ENCODE data around the gene SHB. TPM values are rescaled to one million over a fixed set of nuclear protein-coding genes. Genes with fewer than 3 reads are reported as not detected.

The SHB gene
- total RNA-seq, 1 experiment from 2014 or later, result 29.6 TPM

DNA sequence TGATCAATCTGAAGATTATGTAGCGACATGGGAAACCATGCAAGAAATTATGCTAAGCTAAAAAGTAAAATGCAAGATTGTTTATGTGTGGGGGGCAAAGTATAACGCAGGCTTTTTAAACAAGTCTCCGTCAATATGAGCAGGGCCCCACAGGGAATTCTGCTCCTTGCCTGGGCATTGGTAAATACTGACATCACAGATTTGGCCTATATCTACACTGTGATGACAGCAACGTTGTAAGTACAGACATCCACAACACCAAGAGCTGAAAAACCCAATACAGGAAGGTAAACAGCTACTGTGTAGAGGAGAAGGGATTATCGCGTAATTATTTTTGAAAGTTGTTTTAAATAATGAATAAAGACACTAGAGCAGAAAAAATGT, 90.6 kb downstream of the SHB start:
- H3K4me1 Mint-ChIP-seq (ENCODE audit: insufficient read depth, unreplicated experiment), result peaks cover 8% of the 10 kb centered on the region

DNA sequence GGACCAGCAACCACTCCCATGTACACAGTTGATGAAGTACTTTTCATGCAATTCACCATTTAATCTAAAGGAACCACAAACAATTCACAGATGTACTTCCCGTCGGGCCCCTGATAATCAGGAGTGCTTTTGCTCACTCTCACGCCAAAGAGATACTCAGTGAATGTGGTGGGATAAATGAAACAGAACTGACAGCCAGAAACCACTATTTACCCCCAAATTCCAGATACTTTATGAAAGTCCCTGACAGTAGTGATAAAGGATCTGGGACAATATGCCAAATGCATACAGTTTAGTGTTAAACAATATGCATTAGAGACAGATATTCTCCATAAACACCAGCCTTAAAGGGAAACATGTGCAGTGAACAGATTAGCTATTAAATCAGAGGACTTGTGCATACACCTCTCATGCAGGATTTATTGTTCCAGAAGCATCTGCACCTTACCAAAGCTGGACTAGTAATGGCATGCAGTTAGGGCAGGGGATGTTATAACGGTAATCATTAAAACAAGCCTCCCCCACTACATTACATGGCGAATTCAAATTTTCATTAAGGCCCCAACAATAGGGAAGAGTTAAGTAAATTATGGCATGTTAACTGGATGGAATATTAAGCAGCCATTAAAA, 91.1 kb downstream of the SHB start:
- H3K27ac Mint-ChIP-seq (ENCODE audit: low read depth, unreplicated experiment), result no peak overlapping the region
- CTCF ChIA-PET, result interaction anchor here (0.6 kb wide), 1 partner anchor 351 kb away, joined by 3 read pairs; no protein-coding TSS in a partner anchor

More for the DNA sequence above, 90.6 kb downstream of the SHB start:
- POLR2A ChIA-PET, result interaction anchor here (1.0 kb wide), 1 partner anchor 16 kb away, joined by 3 read pairs; no protein-coding TSS in a partner anchor
- TF ChIP-seq, protein P1, sequence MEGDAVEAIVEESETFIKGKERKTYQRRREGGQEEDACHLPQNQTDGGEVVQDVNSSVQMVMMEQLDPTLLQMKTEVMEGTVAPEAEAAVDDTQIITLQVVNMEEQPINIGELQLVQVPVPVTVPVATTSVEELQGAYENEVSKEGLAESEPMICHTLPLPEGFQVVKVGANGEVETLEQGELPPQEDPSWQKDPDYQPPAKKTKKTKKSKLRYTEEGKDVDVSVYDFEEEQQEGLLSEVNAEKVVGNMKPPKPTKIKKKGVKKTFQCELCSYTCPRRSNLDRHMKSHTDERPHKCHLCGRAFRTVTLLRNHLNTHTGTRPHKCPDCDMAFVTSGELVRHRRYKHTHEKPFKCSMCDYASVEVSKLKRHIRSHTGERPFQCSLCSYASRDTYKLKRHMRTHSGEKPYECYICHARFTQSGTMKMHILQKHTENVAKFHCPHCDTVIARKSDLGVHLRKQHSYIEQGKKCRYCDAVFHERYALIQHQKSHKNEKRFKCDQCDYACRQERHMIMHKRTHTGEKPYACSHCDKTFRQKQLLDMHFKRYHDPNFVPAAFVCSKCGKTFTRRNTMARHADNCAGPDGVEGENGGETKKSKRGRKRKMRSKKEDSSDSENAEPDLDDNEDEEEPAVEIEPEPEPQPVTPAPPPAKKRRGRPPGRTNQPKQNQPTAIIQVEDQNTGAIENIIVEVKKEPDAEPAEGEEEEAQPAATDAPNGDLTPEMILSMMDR (IDR thresholded peaks at IDR 0.05; ENCODE audit: unreplicated experiment), result no peak
- no peak overlapping the region for H3K4me3 Mint-ChIP-seq (ENCODE audit: unreplicated experiment)
- BruUV-seq (replicated peaks), result no TSS peak
- no peak for DNase-seq (ENCODE audit: unreplicated experiment)
- H3K27ac Mint-ChIP-seq (ENCODE audit: low read depth, unreplicated experiment), result no peak overlapping the region
- peaks cover 19% of the 10 kb centered on the region for H3K36me3 Mint-ChIP-seq (ENCODE audit: insufficient read depth, unreplicated experiment)
- intact Hi-C loops (cut with micrococcal nuclease), result no loop called here
- H3K27me3 Mint-ChIP-seq (ENCODE audit: insufficient read depth, unreplicated experiment), result no peaks in the 10 kb centered on the region
- H3K9me3 Mint-ChIP-seq (ENCODE audit: unreplicated experiment), result no peaks in the 10 kb centered on the region
- CTCF ChIA-PET, result interaction anchor here (0.7 kb wide), 1 partner anchor 18 kb away, joined by 3 read pairs; no protein-coding TSS in a partner anchor

DNA sequence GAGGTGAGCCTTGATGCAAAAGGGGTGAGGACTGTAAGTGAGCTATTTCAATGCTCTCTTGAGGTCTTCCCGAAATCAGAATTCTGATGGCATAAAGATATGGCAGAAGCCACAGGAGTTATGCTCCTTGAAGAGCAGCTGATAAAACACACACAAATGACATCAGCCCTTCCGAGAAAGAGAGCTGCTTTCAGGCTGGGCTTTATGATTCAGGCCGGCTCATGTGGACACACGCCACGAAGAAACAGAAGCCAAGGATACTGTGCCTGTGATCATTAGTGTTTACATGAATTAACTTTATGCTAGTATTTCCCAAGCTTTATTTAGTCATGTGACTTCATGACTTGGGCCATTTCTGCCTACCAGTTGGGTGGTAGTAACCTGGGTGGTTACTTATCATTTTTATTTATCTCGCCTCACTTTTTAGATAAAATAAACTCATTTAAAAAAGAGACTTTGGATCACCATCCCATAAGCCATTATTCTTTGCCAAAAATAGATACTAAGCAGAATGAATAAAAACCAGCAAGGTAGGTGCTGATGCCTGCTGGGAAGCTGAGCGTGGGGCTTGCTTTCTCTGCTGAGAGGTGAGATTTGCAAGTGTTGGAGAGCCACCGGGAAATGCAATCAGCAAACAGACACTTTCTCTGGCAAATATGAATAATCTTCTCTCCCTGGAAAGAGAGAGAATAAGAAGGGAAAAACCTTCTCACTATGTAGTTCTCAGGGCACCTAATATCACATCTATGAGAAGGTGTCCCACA, 92.1 kb downstream of the SHB start:
- BruUV-seq (replicated peaks), result no TSS peak
- POLR2A ChIA-PET, result interaction anchor here (0.6 to 1.5 kb wide), 4 partner anchors 9 to 385 kb away, joined by 3 to 6 read pairs (median 4); no protein-coding TSS in a partner anchor

More for the DNA sequence above, 91.1 kb downstream of the SHB start:
- no peak overlapping the region for H3K4me3 Mint-ChIP-seq (ENCODE audit: unreplicated experiment)
- H3K9me3 Mint-ChIP-seq (ENCODE audit: unreplicated experiment), result no peaks in the 10 kb centered on the region
- peaks cover 8% of the 10 kb centered on the region for H3K4me1 Mint-ChIP-seq (ENCODE audit: insufficient read depth, unreplicated experiment)
- no TSS peak for BruUV-seq (replicated peaks)
- peaks cover 22% of the 10 kb centered on the region for H3K36me3 Mint-ChIP-seq (ENCODE audit: insufficient read depth, unreplicated experiment)
- H3K27me3 Mint-ChIP-seq (ENCODE audit: insufficient read depth, unreplicated experiment), result no peaks in the 10 kb centered on the region
- TF ChIP-seq, protein P1 (IDR thresholded peaks at IDR 0.05; ENCODE audit: unreplicated experiment), result no peak
- POLR2A ChIA-PET, result interaction anchor here (0.6 to 1.0 kb wide), 2 partner anchors 17 to 384 kb away, joined by 3 read pairs; no protein-coding TSS in a partner anchor
- intact Hi-C loops (cut with micrococcal nuclease), result no loop called here
- no peak for DNase-seq (ENCODE audit: unreplicated experiment)

More for the DNA sequence above, 92.1 kb downstream of the SHB start:
- H3K9me3 Mint-ChIP-seq (ENCODE audit: unreplicated experiment), result no peaks in the 10 kb centered on the region
- peaks cover 29% of the 10 kb centered on the region for H3K36me3 Mint-ChIP-seq (ENCODE audit: insufficient read depth, unreplicated experiment)
- H3K27me3 Mint-ChIP-seq (ENCODE audit: insufficient read depth, unreplicated experiment), result no peaks in the 10 kb centered on the region
- peak overlapping the region; percentile 51 for H3K27ac Mint-ChIP-seq (ENCODE audit: low read depth, unreplicated experiment)
- TF ChIP-seq, protein P1 (IDR thresholded peaks at IDR 0.05; ENCODE audit: unreplicated experiment), result no peak
- CTCF ChIA-PET, result interaction anchor here (1.0 kb wide), 1 partner anchor 64 kb away, joined by 3 read pairs; no protein-coding TSS in a partner anchor
- intact Hi-C loops (cut with micrococcal nuclease), result no loop called here
- peaks cover 16% of the 10 kb centered on the region for H3K4me1 Mint-ChIP-seq (ENCODE audit: insufficient read depth, unreplicated experiment)
- H3K4me3 Mint-ChIP-seq (ENCODE audit: unreplicated experiment), result no peak overlapping the region
- peak; percentile 48 for DNase-seq (ENCODE audit: unreplicated experiment)
